HepG2 (cell line): ENCODE measurements around the gene ISOC2. TPM values are rescaled to one million over a fixed set of nuclear protein-coding genes. Genes with fewer than 3 reads are reported as not detected.

Experiments
- CEBPG ChIP-seq: IDR thresholded peaks from 2 replicates; pipeline ENCODE4 v1.6.1; 2016
- CHD2 ChIP-seq: IDR thresholded peaks from 2 replicates; pipeline ENCODE4 v1.6.1; 2011; ENCODE audit warnings: low read depth, low read length, improper control_type of control experiment
- ESRRA ChIP-seq: sonication (generic); formaldehyde crosslinking; IDR thresholded peaks from 2 replicates; pipeline ENCODE4 v1.5.1; 2020; ENCODE audit warnings: mild to moderate bottlenecking, low read depth, missing genetic modification reagents
- HNF4G ChIP-seq, 2 experiments: sonication (generic) in 1 of 2; formaldehyde crosslinking in 1 of 2; IDR thresholded peaks; 2 replicates each; pipeline versions ENCODE4 v1.4.0 to v1.6.1; 2011 to 2020; ENCODE audit warnings: borderline replicate concordance in 2 of 2, low read depth in 2 of 2, mild to moderate bottlenecking in 2 of 2, low read length in 1 of 2, missing genetic modification reagents in 1 of 2, moderate library complexity in 1 of 2
- IRX3 ChIP-seq: sonication (generic); formaldehyde crosslinking; IDR thresholded peaks from 2 replicates; pipeline ENCODE4 v1.8.1; 2023; ENCODE audit warnings: mild to moderate bottlenecking, low read depth, missing genetic modification reagents, borderline replicate concordance
- KLF13 ChIP-seq: sonication (generic); formaldehyde crosslinking; IDR thresholded peaks from 2 replicates; pipeline ENCODE4 v1.4.0; 2020; ENCODE audit warnings: mild to moderate bottlenecking, missing genetic modification reagents
- MXI1 ChIP-seq: IDR thresholded peaks from 3 replicates; pipeline ENCODE4 v1.6.1; 2012; ENCODE audit warnings: low read depth, low read length, inconsistent platforms, borderline replicate concordance
- TEAD3 ChIP-seq: optimal IDR thresholded peaks from 2 replicates; pipeline ENCODE3; 2016; ENCODE audit warnings: borderline replicate concordance
- TOE1 ChIP-seq: sonication (generic); formaldehyde crosslinking; IDR thresholded peaks from 2 replicates; pipeline ENCODE4 v1.4.0; 2020; ENCODE audit warnings: mild to moderate bottlenecking, missing genetic modification reagents
- U2AF1 ChIP-seq: fragments of 200-400 bp; formaldehyde crosslinking; optimal IDR thresholded peaks from 2 replicates; pipeline ENCODE3; 2017; ENCODE audit warnings: mild to moderate bottlenecking, low read depth, low read length
- ZBTB42 ChIP-seq: sonication (generic); formaldehyde crosslinking; IDR thresholded peaks from 2 replicates; pipeline ENCODE4 v1.5.0; 2020; ENCODE audit warnings: mild to moderate bottlenecking, missing genetic modification reagents
- ZBTB7A ChIP-seq: sonication (generic); formaldehyde crosslinking; IDR thresholded peaks from 2 replicates; pipeline ENCODE4 v1.8.0; 2022; ENCODE audit warnings: mild to moderate bottlenecking, missing genetic modification reagents
- ZFP62 ChIP-seq: sonication (generic); formaldehyde crosslinking; IDR thresholded peaks from 2 replicates; pipeline ENCODE4 v1.4.0; 2020; ENCODE audit warnings: missing genetic modification reagents
- ZFY ChIP-seq: sonication (generic); formaldehyde crosslinking; IDR thresholded peaks from 2 replicates; pipeline ENCODE4 v1.4.0; 2020; ENCODE audit warnings: missing genetic modification reagents
- ZNF317 ChIP-seq: sonication (generic); formaldehyde crosslinking; IDR thresholded peaks from 2 replicates; pipeline ENCODE4 v1.5.0; 2020; ENCODE audit warnings: mild to moderate bottlenecking, missing genetic modification reagents
- ZNF335 ChIP-seq: sonication (generic); formaldehyde crosslinking; IDR thresholded peaks from 2 replicates; pipeline ENCODE4 v1.4.0; 2020; ENCODE audit warnings: missing genetic modification reagents
- ZNF431 ChIP-seq: sonication (generic); formaldehyde crosslinking; IDR thresholded peaks from 2 replicates; pipeline ENCODE4 v1.9.0; 2022; ENCODE audit warnings: missing genetic modification reagents, low read depth, mild to moderate bottlenecking, borderline replicate concordance
- ZNF605 ChIP-seq: sonication (generic); formaldehyde crosslinking; IDR thresholded peaks from 2 replicates; pipeline ENCODE4 v1.8.0; 2022; ENCODE audit warnings: mild to moderate bottlenecking, missing genetic modification reagents
- polyA plus RNA-seq, 8 experiments: library from polyadenylated mRNA; depleted of rRNA in 3 of 8; stranded (reverse) in 7 of 8; unstranded in 1 of 8; fragments of >200 nt; fragmentation: Illumina TruSeq in 4 of 8; extraction: Trizol in 4 of 8; gene quantifications; 2 replicates each; pipeline versions ENCODE4 v1.2.1 to v1.2.3, GENCODE V29; 2011 to 2016; ENCODE audit warnings: low read depth in 4 of 8, missing spikeins in 1 of 8, mixed read lengths in 1 of 8; ENCODE audit not compliant: insufficient read depth in 1 of 8
- total RNA-seq, 5 experiments: library from RNA; depleted of rRNA; stranded (reverse); fragments of >200 nt; fragmentation: Illumina TruSeq; extraction: Trizol; gene quantifications; 2 replicates each; pipeline ENCODE4 v1.2.3, GENCODE V29; 2016; ENCODE audit warnings: low read depth in 1 of 5
- TF ChIP-seq, protein P1 (sequence below): sonication (generic); formaldehyde crosslinking; IDR thresholded peaks from 2 replicates; pipeline ENCODE4 v1.8.1; 2023; ENCODE audit warnings: mild to moderate bottlenecking, missing genetic modification reagents, borderline replicate concordance
- TF ChIP-seq, protein P2 (sequence below): sonication (generic); formaldehyde crosslinking; IDR thresholded peaks from 2 replicates; pipeline ENCODE4 v1.5.1; 2020; ENCODE audit warnings: mild to moderate bottlenecking, missing genetic modification reagents, moderate library complexity
- TF ChIP-seq, protein P3 (sequence below): sonication (generic); formaldehyde crosslinking; IDR thresholded peaks from 2 replicates; pipeline ENCODE4 v1.4.0; 2020; ENCODE audit warnings: missing genetic modification reagents, mild to moderate bottlenecking, borderline replicate concordance
- TF ChIP-seq, protein P4 (sequence below): sonication (generic); formaldehyde crosslinking; IDR thresholded peaks from 2 replicates; pipeline ENCODE4 v1.5.0; 2020; ENCODE audit warnings: missing genetic modification reagents

ISOC2 gene
- total and polyA plus RNA-seq, 2 of the 13 experiments (the other 11 are each of a cell fraction or from before 2014, with no cell fraction given) = 76.8 to 105 TPM

DNA sequence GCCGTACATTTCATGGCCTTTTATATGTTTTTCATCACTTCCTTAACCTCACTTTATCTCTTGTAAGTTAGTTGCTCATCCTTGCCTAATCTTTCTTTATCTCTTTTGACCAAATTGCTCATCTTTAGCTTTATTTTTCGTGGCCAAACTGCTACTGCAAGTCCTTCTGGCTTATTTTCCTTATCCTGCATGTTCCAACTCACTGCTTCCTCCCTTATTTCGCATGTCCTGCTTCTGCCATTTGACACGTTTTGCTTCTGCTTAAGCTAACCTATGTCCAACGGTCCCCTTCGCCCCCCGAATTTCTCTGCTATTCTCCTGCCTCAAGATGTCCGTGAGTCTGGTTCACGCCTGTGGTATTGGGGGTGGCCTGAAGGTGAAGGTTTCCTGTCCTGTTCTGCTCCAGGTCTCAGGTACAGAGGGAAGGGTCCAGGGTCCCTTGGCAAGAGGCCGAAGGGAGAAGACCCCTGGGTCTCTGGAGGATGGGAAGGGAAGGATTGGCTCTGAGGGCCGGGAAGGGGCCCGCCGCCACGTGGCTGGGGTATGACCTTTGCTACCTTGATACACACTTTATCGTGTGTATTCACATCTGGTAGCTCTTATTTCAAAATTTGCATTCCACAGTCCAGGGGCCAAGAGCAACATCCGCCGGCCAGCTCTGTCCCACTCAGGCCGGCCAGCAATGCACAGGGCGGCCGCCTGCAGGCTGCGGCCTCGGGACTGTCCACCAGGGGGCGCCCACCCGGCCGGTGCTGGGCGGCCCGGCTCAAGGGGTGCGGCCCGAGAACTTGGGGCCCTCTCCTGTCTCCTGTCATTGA is 6.0 kb upstream of the ISOC2 start (continued):
- TF ChIP-seq ZNF335 = no peak
- no peak for TF ChIP-seq ESRRA
- no peak for TF ChIP-seq MXI1
- peak; percentile 62; the same call in 1 of the 2 replicates for TF ChIP-seq IRX3 (CRISPR knock-in tag)
- 0 out of 2 replicates have a peak, but pooled peaks have one; percentile 43 for TF ChIP-seq ZBTB7A (CRISPR knock-in tag)
- peak; percentile 67 for TF ChIP-seq TEAD3 (CRISPR knock-in tag)
- TF ChIP-seq, protein P1, sequence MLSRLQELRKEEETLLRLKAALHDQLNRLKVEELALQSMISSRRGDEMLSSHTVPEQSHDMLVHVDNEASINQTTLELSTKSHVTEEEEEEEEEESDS (CRISPR knock-in tag) = no peak
- TF ChIP-seq KLF13 (CRISPR knock-in tag) = no peak
- TF ChIP-seq ZFP62 (CRISPR knock-in tag) = no peak
- TF ChIP-seq CHD2 = no peak
- TF ChIP-seq CEBPG (CRISPR knock-in tag) = 0 out of 2 replicates have a peak, but pooled peaks have one; percentile 19
- TF ChIP-seq HNF4G (IDR thresholded peaks at IDR 0.05; ENCODE audit: borderline replicate concordance, low read depth, low read length) = peak; percentile 72
- 0 out of 2 replicates have a peak, but pooled peaks have one; percentile 32 for TF ChIP-seq HNF4G (CRISPR knock-in tag; IDR thresholded peaks at IDR 0.05; ENCODE audit: borderline replicate concordance, low read depth)
- TF ChIP-seq, protein P2, sequence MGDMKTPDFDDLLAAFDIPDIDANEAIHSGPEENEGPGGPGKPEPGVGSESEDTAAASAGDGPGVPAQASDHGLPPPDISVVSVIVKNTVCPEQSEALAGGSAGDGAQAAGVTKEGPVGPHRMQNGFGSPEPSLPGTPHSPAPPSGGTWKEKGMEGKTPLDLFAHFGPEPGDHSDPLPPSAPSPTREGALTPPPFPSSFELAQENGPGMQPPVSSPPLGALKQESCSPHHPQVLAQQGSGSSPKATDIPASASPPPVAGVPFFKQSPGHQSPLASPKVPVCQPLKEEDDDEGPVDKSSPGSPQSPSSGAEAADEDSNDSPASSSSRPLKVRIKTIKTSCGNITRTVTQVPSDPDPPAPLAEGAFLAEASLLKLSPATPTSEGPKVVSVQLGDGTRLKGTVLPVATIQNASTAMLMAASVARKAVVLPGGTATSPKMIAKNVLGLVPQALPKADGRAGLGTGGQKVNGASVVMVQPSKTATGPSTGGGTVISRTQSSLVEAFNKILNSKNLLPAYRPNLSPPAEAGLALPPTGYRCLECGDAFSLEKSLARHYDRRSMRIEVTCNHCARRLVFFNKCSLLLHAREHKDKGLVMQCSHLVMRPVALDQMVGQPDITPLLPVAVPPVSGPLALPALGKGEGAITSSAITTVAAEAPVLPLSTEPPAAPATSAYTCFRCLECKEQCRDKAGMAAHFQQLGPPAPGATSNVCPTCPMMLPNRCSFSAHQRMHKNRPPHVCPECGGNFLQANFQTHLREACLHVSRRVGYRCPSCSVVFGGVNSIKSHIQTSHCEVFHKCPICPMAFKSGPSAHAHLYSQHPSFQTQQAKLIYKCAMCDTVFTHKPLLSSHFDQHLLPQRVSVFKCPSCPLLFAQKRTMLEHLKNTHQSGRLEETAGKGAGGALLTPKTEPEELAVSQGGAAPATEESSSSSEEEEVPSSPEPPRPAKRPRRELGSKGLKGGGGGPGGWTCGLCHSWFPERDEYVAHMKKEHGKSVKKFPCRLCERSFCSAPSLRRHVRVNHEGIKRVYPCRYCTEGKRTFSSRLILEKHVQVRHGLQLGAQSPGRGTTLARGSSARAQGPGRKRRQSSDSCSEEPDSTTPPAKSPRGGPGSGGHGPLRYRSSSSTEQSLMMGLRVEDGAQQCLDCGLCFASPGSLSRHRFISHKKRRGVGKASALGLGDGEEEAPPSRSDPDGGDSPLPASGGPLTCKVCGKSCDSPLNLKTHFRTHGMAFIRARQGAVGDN (CRISPR knock-in tag) = peak; percentile 81
- TF ChIP-seq ZNF317 (CRISPR knock-in tag) = no peak
- TF ChIP-seq ZBTB42 = peak; percentile 88; the same call in 1 of the 2 replicates
- TF ChIP-seq ZNF431 (CRISPR knock-in tag) = no peak
- 0 out of 2 replicates have a peak, but pooled peaks have one; percentile 28 for TF ChIP-seq ZNF605
- TF ChIP-seq, protein P3, sequence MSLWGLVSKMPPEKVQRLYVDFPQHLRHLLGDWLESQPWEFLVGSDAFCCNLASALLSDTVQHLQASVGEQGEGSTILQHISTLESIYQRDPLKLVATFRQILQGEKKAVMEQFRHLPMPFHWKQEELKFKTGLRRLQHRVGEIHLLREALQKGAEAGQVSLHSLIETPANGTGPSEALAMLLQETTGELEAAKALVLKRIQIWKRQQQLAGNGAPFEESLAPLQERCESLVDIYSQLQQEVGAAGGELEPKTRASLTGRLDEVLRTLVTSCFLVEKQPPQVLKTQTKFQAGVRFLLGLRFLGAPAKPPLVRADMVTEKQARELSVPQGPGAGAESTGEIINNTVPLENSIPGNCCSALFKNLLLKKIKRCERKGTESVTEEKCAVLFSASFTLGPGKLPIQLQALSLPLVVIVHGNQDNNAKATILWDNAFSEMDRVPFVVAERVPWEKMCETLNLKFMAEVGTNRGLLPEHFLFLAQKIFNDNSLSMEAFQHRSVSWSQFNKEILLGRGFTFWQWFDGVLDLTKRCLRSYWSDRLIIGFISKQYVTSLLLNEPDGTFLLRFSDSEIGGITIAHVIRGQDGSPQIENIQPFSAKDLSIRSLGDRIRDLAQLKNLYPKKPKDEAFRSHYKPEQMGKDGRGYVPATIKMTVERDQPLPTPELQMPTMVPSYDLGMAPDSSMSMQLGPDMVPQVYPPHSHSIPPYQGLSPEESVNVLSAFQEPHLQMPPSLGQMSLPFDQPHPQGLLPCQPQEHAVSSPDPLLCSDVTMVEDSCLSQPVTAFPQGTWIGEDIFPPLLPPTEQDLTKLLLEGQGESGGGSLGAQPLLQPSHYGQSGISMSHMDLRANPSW = no peak
- TF ChIP-seq TOE1 = no peak
- TF ChIP-seq U2AF1 = no peak
- peak; percentile 64 for TF ChIP-seq ZFY (CRISPR knock-in tag)
- TF ChIP-seq, protein P4, sequence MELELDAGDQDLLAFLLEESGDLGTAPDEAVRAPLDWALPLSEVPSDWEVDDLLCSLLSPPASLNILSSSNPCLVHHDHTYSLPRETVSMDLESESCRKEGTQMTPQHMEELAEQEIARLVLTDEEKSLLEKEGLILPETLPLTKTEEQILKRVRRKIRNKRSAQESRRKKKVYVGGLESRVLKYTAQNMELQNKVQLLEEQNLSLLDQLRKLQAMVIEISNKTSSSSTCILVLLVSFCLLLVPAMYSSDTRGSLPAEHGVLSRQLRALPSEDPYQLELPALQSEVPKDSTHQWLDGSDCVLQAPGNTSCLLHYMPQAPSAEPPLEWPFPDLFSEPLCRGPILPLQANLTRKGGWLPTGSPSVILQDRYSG (CRISPR knock-in tag) = no peak
